Skeletal muscle satellite cell (primary cell): ENCODE data around the gene NCS1.

ENCODE experiments used
- H3K27me3 ChIP-seq: 2 replicates; pipeline ENCODE4 v1.7.0; 2013; ENCODE audit warnings: low read length; ENCODE audit not compliant: control insufficient read depth, insufficient read depth
- H3K36me3 ChIP-seq: 2 replicates; pipeline ENCODE4 v1.7.0; 2013; ENCODE audit warnings: mild to moderate bottlenecking, control low read depth, low read length; ENCODE audit not compliant: insufficient read depth
- H3K4me1 ChIP-seq: 2 replicates; pipeline ENCODE4 v1.7.0; 2013; ENCODE audit warnings: low read length; ENCODE audit not compliant: control insufficient read depth, insufficient read depth
- H3K4me2 ChIP-seq: 2 replicates; pipeline ENCODE4 v1.7.0; 2013; ENCODE audit warnings: mild to moderate bottlenecking, low read length
- H3K4me3 ChIP-seq: 2 replicates; pipeline ENCODE4 v1.7.0; 2013; ENCODE audit warnings: low read length
- H3K9ac ChIP-seq: 2 replicates; pipeline ENCODE4 v1.7.0; 2013; ENCODE audit warnings: mild to moderate bottlenecking, low read depth, low read length, moderate library complexity
- H3K9me3 ChIP-seq: replicated peaks from 2 replicates; pipeline ENCODE4 v1.7.0; 2013; ENCODE audit warnings: mild to moderate bottlenecking, control low read depth, low read length

The NCS1 gene

DNA sequence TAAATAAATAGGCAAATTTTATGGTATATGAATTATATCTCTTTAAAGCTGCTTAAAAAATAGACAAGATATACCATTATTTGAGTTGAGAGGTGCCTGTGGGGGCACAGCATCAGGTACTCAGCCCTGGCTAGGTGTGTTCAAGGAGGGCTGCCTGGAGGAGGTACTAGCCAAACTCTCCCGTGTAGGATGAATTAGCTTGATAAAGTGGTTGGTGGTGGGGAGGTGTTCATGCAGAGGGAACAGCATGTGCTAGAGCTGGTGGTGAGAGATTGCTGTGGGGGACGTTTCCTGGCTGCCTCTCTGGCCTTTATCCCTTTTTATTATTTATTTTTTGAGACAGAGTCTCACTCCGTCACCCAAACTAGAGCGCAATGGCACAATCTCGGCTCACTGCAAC is 23.2 kb upstream of the NCS1 start:
- no peak overlapping the region for H3K4me3 ChIP-seq
- no peak overlapping the region for H3K4me2 ChIP-seq
- H3K36me3 ChIP-seq = no peaks in the 10 kb centered on the region
- H3K27me3 ChIP-seq = peaks cover 3% of the 10 kb centered on the region
- no peak overlapping the region for H3K9ac ChIP-seq
- H3K4me1 ChIP-seq = peaks cover 12% of the 10 kb centered on the region
- H3K9me3 ChIP-seq = no peaks in the 10 kb centered on the region

DNA sequence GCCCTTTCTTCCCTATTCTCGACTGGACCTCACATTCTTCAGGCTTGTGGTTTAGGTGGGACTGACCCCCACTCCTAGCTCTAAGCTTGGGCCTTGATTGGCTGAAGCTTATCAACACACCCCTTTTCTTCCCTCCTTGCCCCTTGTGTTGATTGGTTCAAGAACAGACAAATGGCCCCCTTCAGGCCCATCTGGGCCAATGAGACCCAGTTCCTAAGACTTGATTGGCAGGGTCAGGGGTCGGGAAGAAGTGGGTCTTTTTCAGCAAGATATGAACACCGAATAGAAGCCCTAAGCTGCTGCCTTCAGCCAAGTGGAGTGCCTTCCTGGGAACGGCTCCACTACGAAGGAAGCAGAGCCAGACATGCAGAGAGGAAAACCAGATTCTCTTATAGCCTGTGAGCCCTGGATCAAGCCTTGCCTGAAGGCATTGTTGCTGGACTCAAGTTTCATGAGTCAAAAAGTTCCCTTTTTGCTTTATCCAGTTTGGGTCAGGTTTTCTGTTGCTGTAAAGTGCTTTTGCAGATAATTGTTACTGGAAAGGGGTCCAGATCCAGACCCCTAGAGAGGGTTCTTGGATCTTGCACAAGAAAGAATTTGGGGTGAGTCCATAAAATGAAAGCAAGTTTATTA is 22.4 kb upstream of the NCS1 start:
- H3K36me3 ChIP-seq = no peaks in the 10 kb centered on the region
- H3K4me2 ChIP-seq = no peak overlapping the region
- H3K9ac ChIP-seq = no peak overlapping the region
- H3K27me3 ChIP-seq = peaks cover 3% of the 10 kb centered on the region
- peaks cover 4% of the 10 kb centered on the region for H3K4me1 ChIP-seq
- no peaks in the 10 kb centered on the region for H3K9me3 ChIP-seq
- no peak overlapping the region for H3K4me3 ChIP-seq

DNA sequence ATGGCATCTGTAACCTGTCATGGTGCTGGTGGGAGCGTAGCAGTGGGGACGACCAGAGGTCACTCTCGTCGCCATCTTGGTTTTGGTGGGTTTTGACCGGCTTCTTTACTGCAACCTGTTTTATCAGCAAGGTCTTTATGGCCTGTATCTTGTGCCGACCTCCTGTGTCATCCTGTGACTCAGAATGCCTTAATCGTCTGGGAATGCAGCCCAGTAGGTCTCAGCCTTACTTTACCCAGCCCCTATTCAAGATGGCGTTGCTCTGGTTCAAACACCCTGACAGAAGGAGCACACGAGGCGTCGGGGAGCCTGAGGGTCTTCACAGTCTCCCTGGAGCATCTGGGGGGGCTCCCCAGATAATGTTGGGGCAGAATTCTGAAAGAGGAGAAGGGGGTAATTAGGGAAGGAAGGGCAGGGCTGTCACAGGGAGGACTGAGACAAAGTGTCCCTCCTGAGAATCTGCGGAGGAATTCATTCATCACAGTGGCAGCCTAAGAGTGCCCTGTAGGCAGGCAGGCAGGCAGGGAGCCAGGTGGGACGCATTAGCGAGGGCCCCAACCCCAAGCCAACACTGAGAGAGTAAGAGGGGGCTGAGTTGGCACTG is 21.3 kb upstream of the NCS1 start:
- Histone ChIP-seq H3K4me3 (no peak overlapping the region), H3K36me3 (no peaks in the 10 kb centered on the region), H3K9ac (no peak overlapping the region), H3K9me3 (no peaks in the 10 kb centered on the region), H3K27me3 (peaks cover 3% of the 10 kb centered on the region), H3K4me2 (no peak overlapping the region), H3K4me1 (peaks cover 3% of the 10 kb centered on the region)

DNA sequence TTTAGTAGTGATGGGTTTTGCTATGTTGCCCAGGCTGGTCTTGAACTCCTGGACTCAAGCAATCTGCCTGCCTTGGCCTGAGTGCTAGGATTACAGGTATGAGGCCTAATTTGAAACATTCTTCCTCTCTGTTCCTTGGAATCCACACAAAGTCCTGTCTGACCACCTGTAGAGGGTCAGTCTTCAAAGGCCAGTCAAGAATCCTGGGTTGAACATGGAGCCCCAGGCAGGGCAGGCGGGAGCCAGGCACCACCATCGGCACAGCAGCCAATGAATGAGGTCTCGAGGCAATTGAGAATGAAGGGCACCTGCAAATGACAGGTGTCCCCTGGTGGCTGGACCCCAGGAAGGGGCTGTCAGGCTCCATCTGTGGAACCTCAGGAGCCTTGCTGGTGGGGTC is 17.4 kb upstream of the NCS1 start:
- Histone ChIP-seq H3K4me3 (no peak overlapping the region), H3K36me3 (no peaks in the 10 kb centered on the region), H3K4me2 (no peak overlapping the region), H3K27me3 (no peaks in the 10 kb centered on the region), H3K9me3 (no peaks in the 10 kb centered on the region), H3K4me1 (peaks cover 10% of the 10 kb centered on the region), H3K9ac (no peak overlapping the region)

DNA sequence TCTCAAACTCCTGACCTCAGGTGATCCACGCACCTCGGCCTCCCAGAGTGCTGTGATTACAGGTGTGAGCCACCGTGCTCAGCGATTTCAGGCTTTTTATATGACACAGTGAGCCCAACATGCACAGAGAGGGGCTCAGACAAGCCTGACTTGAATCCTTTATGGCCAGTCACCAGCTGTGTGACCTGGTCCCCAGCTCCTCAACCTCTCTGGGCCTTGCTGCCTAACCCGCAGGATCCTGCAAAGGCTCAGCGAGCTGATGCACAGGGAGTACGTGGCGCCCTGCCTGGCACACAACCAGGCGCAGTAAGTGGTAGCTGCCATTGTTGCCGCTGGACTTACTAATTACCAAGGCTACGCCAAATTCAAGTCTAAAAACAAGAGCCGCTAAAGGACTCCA is 16.6 kb upstream of the NCS1 start:
- Histone ChIP-seq H3K36me3 (no peaks in the 10 kb centered on the region), H3K4me1 (peaks cover 10% of the 10 kb centered on the region), H3K4me3 (no peak overlapping the region), H3K9ac (no peak overlapping the region), H3K4me2 (no peak overlapping the region), H3K9me3 (no peaks in the 10 kb centered on the region), H3K27me3 (no peaks in the 10 kb centered on the region)

DNA sequence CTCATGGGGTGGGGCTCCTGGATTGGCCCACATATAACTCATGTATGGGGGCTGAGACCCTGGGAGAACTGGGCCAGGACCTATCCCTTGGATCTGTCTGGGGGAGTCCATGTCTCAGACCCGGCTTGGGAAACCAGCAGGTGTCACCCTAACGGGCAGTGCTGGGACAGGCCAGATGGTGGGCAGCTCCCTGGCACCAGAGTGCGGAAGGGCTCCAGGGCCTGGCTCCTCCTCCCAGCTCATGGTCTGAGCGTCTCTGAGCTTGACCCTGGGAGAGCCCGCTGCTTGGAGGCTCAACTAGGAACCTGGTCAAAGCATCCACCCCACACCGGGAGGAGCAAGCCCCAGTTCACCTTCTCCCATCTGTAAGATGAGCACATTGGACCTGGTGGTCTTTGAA is 15.5 kb upstream of the NCS1 start:
- H3K4me3 ChIP-seq = no peak overlapping the region
- peak overlapping the region; percentile 9 for H3K4me2 ChIP-seq
- no peaks in the 10 kb centered on the region for H3K9me3 ChIP-seq
- H3K27me3 ChIP-seq = no peaks in the 10 kb centered on the region
- peaks cover 7% of the 10 kb centered on the region for H3K4me1 ChIP-seq
- H3K9ac ChIP-seq = no peak overlapping the region
- H3K36me3 ChIP-seq = no peaks in the 10 kb centered on the region

DNA sequence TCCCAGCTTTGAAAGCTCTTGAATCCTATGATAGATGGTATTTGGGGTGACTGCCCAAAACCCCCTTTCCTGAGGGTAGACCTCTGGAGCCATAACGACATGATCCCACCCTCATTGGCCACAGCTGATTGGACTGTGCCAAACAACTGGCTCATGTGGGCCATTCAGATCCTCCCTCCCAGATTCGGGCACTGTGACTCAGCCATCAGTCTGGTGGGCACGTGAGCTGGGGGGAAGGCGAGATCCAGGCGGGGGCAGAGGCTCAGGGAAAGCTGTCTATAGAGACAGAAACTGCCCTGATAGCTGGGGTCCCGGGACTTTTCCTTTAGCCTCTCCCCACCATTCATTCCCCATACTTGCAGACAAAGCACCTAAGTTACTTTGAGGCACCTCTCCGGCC is 15.1 kb upstream of the NCS1 start:
- no peak overlapping the region for H3K9ac ChIP-seq
- no peaks in the 10 kb centered on the region for H3K9me3 ChIP-seq
- H3K27me3 ChIP-seq = no peaks in the 10 kb centered on the region
- H3K4me3 ChIP-seq = no peak overlapping the region
- peak overlapping the region; percentile 9 for H3K4me2 ChIP-seq
- H3K36me3 ChIP-seq = no peaks in the 10 kb centered on the region
- H3K4me1 ChIP-seq = peaks cover 7% of the 10 kb centered on the region

DNA sequence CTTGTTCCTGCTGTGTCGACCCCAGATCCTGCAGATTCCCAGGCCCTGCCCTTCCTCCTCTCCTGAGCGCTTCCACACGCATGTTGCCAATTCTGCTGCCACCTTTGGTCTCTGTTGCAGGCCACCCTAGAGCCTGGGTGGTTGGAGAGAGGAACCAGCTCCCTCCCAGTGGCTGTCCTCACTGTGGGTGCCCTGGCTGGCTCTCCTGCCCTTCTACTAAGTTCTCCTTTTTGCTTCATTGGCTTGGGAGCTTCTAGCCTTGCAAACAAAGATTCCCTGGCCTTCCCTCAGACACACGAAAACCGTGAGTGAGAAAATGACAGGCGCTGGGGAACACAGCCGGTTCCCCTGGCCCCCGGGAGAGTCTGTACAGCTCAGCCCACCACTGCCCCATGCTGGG is 14.2 kb upstream of the NCS1 start:
- H3K9ac ChIP-seq = no peak overlapping the region
- H3K4me3 ChIP-seq = no peak overlapping the region
- H3K36me3 ChIP-seq = no peaks in the 10 kb centered on the region
- H3K9me3 ChIP-seq = no peaks in the 10 kb centered on the region
- no peaks in the 10 kb centered on the region for H3K27me3 ChIP-seq
- peaks cover 7% of the 10 kb centered on the region for H3K4me1 ChIP-seq
- no peak overlapping the region for H3K4me2 ChIP-seq

DNA sequence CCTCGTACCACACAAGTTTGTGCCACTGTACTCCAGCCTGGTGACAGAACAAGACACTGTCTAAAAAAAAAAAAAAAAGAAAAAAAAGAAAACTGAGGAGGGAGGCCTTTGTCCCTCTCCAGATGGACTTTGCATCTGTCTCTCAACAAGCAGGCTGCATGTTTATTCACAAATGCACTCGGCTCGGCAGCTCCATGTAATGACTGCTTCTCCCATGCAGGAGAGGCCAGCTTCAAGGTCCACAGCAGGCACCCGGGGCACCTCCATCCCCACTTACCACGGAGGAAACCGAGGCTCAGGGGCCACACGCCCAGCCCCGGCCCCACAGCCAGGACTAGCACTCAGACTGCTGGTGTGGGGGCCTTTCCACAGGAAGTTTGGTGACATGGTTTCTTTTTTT is 13.1 kb upstream of the NCS1 start:
- no peak overlapping the region for H3K4me2 ChIP-seq
- no peaks in the 10 kb centered on the region for H3K9me3 ChIP-seq
- no peak overlapping the region for H3K4me3 ChIP-seq
- no peaks in the 10 kb centered on the region for H3K27me3 ChIP-seq
- no peak overlapping the region for H3K9ac ChIP-seq
- H3K36me3 ChIP-seq = no peaks in the 10 kb centered on the region
- H3K4me1 ChIP-seq = peaks cover 7% of the 10 kb centered on the region

DNA sequence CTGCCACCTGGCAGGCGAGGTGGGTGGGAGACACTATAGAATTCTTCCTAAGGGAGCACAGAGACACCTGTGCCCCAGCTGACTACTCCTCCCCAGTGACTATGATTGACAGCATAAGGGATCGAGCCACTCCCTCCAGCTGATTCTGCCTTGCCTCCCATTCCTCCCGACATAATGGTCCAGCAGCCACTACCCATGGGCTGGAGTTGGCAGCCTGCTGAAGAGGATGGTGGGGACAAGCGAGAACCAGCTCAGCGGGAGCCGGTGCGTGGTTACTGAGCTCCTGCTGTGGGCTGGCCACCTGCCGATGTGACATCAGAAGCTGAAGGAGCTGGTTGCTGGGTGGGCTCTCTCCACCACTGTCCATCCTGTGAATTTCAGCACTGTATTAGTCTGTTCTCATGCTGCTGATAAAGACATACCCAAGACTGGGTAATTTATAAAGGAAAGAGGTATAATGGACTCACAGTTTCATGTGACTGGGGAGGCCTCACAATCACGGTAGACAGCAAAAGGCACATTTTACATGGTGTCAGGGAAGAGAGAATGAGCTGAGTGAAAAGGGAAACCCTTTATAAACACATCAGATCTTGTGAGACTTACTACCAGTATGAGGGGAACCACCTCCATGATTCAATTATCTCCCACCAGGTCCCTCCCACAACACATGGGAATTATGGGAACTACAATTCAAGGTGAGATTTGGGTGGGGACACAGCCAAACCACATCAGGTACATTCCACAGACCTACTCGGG is 12.1 kb upstream of the NCS1 start:
- Histone ChIP-seq H3K9ac (no peak overlapping the region), H3K4me1 (peaks cover 7% of the 10 kb centered on the region), H3K36me3 (no peaks in the 10 kb centered on the region), H3K9me3 (no peaks in the 10 kb centered on the region), H3K4me2 (no peak overlapping the region), H3K4me3 (no peak overlapping the region), H3K27me3 (no peaks in the 10 kb centered on the region)

DNA sequence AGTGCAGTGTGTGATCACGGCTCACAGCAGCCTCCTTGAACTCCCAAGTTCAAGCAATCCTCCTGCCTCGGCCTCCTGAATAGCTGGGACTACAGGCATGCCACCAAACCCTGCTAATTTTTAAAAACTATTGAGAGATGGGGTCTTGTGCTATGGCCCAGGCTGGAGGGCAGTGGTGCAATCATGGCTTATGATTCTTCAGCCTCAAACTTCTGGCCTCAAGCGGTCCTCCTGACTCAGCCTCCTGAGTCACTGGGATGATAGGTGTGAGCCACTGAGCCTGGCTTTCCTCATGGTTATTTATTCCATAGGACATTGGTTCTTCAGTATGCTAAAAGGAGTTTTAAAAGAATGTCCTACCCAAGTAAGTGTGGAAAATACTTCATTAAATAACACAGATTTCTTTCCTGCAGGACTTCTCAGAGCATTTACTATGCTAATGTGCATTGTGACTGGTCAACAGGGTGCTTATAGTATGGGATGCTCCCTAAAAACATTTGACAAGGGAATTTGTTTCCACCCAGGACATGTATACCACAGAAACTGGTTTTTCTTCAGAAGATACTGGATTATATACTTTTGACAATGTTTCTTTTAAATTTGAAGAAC is 11.2 kb upstream of the NCS1 start:
- no peak overlapping the region for H3K9ac ChIP-seq
- H3K4me2 ChIP-seq = no peak overlapping the region
- no peaks in the 10 kb centered on the region for H3K9me3 ChIP-seq
- peaks cover 7% of the 10 kb centered on the region for H3K4me1 ChIP-seq
- no peaks in the 10 kb centered on the region for H3K27me3 ChIP-seq
- no peaks in the 10 kb centered on the region for H3K36me3 ChIP-seq
- no peak overlapping the region for H3K4me3 ChIP-seq
